C4-2B (cell line): ENCODE measurements around the gene LMF1.

Experiments used
- CTCF ChIP-seq: fragments of 450-650 bp; conservative IDR thresholded peaks from 2 replicates; pipeline ENCODE4 v1.5.1; 2017; ENCODE audit warnings: mild to moderate bottlenecking
- ZFX ChIP-seq: fragments of 450-650 bp; IDR thresholded peaks from 2 replicates; pipeline ENCODE4 v1.6.1; 2017

DNA sequence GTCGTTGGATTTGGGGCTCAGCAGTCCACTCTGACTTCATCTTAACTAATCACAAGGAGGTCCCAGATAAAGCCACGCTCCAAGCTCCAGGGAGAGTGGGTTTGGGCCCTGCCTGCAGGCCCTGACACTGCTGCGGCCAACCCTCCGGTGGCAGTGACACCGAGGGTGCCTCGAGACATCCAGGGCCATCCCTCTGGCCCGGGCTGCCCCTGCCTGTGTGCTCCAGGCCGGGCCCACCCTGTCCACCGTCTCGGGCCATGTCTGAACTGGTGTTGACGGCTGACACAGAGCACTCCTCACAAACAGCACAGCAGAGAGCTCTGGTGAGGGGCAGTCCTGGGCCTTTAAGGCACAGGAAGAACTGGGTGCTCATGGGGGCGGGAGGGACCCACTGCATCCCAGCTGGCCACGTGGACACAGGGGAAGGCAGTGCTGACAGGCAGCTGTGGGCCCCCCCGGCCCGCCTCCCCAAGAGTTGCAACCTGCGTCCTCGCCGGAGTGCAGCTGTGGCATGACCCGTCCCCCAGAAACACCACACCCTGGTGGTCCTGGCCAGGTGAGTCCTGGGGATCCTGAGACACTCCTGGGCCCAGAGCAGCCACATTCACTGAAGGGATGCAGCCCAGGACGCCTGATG is 80.0 kb downstream of the LMF1 start:
- TF ChIP-seq CTCF (no peak), ZFX (no peak)
